Natural killer cell (primary cell): ENCODE results near the gene TVP23C. TPM values are rescaled to one million over a fixed set of nuclear protein-coding genes. Genes with fewer than 3 reads are reported as not detected.

Source experiments
- ATAC-seq, 3 donors: fragments of 150-1000 bp in 2 of 3; fragments of 200-7000 bp in 1 of 3; cut with Tn5 transposase; 1 replicate in 1 of 3; 2 replicates in 2 of 3; pipeline ENCODE4 v1.10.0; 2021; ENCODE audit warnings: mild to moderate bottlenecking in 2 of 3, moderate library complexity in 2 of 3
- DNase-seq, 2 donors: peaks; one replicate each; pipeline versions ENCODE4 v3.0.0 to v3.0.0-alpha.2; 2013 to 2021; ENCODE audit warnings: mixed read lengths in 1 of 2
- H3K27ac ChIP-seq: one replicate; pipeline ENCODE4 v1.5.1; 2013; ENCODE audit warnings: mild to moderate bottlenecking, low read length
- H3K27me3 ChIP-seq: one replicate; pipeline ENCODE4 v1.6.1; 2013; ENCODE audit warnings: low read length; ENCODE audit not compliant: control insufficient read depth, insufficient read depth
- H3K36me3 ChIP-seq: one replicate; pipeline ENCODE4 v1.6.1; 2013; ENCODE audit warnings: low read length; ENCODE audit not compliant: control insufficient read depth, insufficient read depth
- H3K4me1 ChIP-seq: one replicate; pipeline ENCODE4 v1.6.1; 2013; ENCODE audit warnings: low read length; ENCODE audit not compliant: control insufficient read depth, insufficient read depth
- H3K4me3 ChIP-seq: one replicate; pipeline ENCODE4 v1.5.1; 2013; ENCODE audit warnings: low read length
- H3K9me3 ChIP-seq: one replicate; pipeline ENCODE4 v1.6.1; 2013; ENCODE audit warnings: low read length; ENCODE audit not compliant: control insufficient read depth, insufficient read depth
- H3K27ac Mint-ChIP-seq, 2 donors: one replicate each; pipeline ENCODE4 v1.8.0; 2022; ENCODE audit warnings: mild to moderate bottlenecking in 2 of 2, mixed read lengths in 2 of 2, moderate library complexity in 1 of 2
- H3K27me3 Mint-ChIP-seq, 2 donors: one replicate each; pipeline ENCODE4 v1.8.0; 2022; ENCODE audit warnings: low read depth in 2 of 2, mixed read lengths in 2 of 2
- H3K36me3 Mint-ChIP-seq: one replicate; pipeline ENCODE4 v1.8.0; 2022; ENCODE audit warnings: mixed read lengths
- H3K4me1 Mint-ChIP-seq, 2 donors: one replicate each; pipeline ENCODE4 v1.8.0; 2022; ENCODE audit warnings: mixed read lengths in 2 of 2
- H3K4me3 Mint-ChIP-seq: one replicate; pipeline ENCODE4 v1.8.0; 2022; ENCODE audit warnings: mild to moderate bottlenecking, moderate library complexity, mixed read lengths
- H3K9me3 Mint-ChIP-seq, 2 donors: one replicate each; pipeline ENCODE4 v1.8.0; 2022; ENCODE audit warnings: mixed read lengths in 2 of 2
- CTCF ChIP-seq: fragments of 200-600 bp; IDR thresholded peaks from one replicate; pipeline ENCODE4 v1.8.0; 2022; ENCODE audit warnings: antibody characterized with exemption
- WGBS: methylation state at CpG from one replicate; pipeline ENCODE4 v1.1.7; 2013; ENCODE audit warnings: missing lambda C conversion rate; ENCODE audit not compliant: insufficient coverage; 5-methylcytosine and 5-hydroxymethylcytosine counted together
- intact Hi-C: fragments of 100-400 bp; cut with micrococcal nuclease; formaldehyde crosslinking; loops from one replicate; pipeline ENCODE4 v1.14.2; 2022
- total RNA-seq, 4 donors: library from RNA; stranded (reverse); fragments of 120-200 nt in 1 of 4; gene quantifications; one replicate each; pipeline versions ENCODE4 v1.2.3 to v1.2.4, GENCODE V29; 2013 to 2022

Gene TVP23C
- total RNA-seq, 3 donors from 2014 or later (not counting 1 experiment from before 2014, with no cell fraction given), result 28.2 to 45.4 (median 40.4) TPM

- no peaks in the 10 kb centered on the region for H3K36me3 Mint-ChIP-seq
- DNase-seq (no peak), ATAC-seq (no peak)
- Histone ChIP-seq H3K4me1 (peaks cover 6% of the 10 kb centered on the region), H3K36me3 (peaks cover 4% of the 10 kb centered on the region), H3K27me3 (no peaks in the 10 kb centered on the region), H3K9me3 (no peaks in the 10 kb centered on the region), H3K4me3 (no peak overlapping the region), H3K27ac (no peak overlapping the region)
- H3K4me1 Mint-ChIP-seq, result peaks cover 7 to 13% of the 10 kb centered on the region in 2 donors
- H3K27ac Mint-ChIP-seq, result no peak overlapping the region
- intact Hi-C loops, result loop anchor here (10.0 kb wide), 1 partner anchor 246 kb away; no protein-coding TSS in a partner anchor
- TF ChIP-seq CTCF, result no peak
- H3K27me3 Mint-ChIP-seq, result no peaks in the 10 kb centered on the region
- WGBS, result 79% methylated on average over 2 of the region's 3 CpGs
- no peak overlapping the region for H3K4me3 Mint-ChIP-seq
- no peaks in the 10 kb centered on the region for H3K9me3 Mint-ChIP-seq
Observed at GRCh38 chr17:15501282-15501681, 62.0 kb downstream of the TVP23C start.

GRCh38 chr17:15498107-15498506 lies 65.2 kb downstream of the TVP23C start:
- peaks cover 12 to 14% of the 10 kb centered on the region in 2 donors for H3K4me1 Mint-ChIP-seq
- H3K4me3 ChIP-seq, result no peak overlapping the region
- H3K9me3 ChIP-seq, result no peaks in the 10 kb centered on the region
- no peak overlapping the region for H3K27ac Mint-ChIP-seq
- peaks cover 4% of the 10 kb centered on the region for H3K36me3 ChIP-seq
- H3K4me3 Mint-ChIP-seq, result no peak overlapping the region
- no peak for TF ChIP-seq CTCF
- no peak overlapping the region for H3K27ac ChIP-seq
- WGBS, result 78% methylated on average over 1 of the region's 2 CpGs
- ATAC-seq (no peak), DNase-seq (no peak)
- intact Hi-C loops, result no loop called here
- H3K9me3 Mint-ChIP-seq, result no peaks in the 10 kb centered on the region
- H3K27me3 Mint-ChIP-seq, result no peaks in the 10 kb centered on the region
- H3K36me3 Mint-ChIP-seq, result no peaks in the 10 kb centered on the region
- peaks cover 5% of the 10 kb centered on the region for H3K4me1 ChIP-seq
- no peaks in the 10 kb centered on the region for H3K27me3 ChIP-seq

GRCh38 chr17:15496735-15497670 lies 66.3 kb downstream of the TVP23C start:
- H3K27me3 Mint-ChIP-seq, result no peaks in the 10 kb centered on the region
- no peak overlapping the region for H3K4me3 Mint-ChIP-seq
- WGBS, result 96% methylated on average over 7 of the region's 7 CpGs
- intact Hi-C loops, result no loop called here
- no peaks in the 10 kb centered on the region for H3K27me3 ChIP-seq
- no peaks in the 10 kb centered on the region for H3K9me3 Mint-ChIP-seq
- H3K4me1 Mint-ChIP-seq, result peaks cover 5 to 7% of the 10 kb centered on the region in 2 donors
- H3K36me3 Mint-ChIP-seq, result no peaks in the 10 kb centered on the region
- no peak overlapping the region for H3K27ac ChIP-seq
- H3K27ac Mint-ChIP-seq, result no peak overlapping the region
- no peak for TF ChIP-seq CTCF
- DNase-seq (no peak), ATAC-seq (no peak)
- H3K4me1 ChIP-seq, result no peaks in the 10 kb centered on the region
- H3K36me3 ChIP-seq, result peaks cover 4% of the 10 kb centered on the region
- H3K9me3 ChIP-seq, result no peaks in the 10 kb centered on the region
- no peak overlapping the region for H3K4me3 ChIP-seq
